Right lobe of liver (tissue), 4 donors: ENCODE measurements around the gene JAKMIP1.

ENCODE experiments used
- POLR2A ChIP-seq: fragments of 450-650 bp; IDR thresholded peaks from one replicate; pipeline ENCODE4 v1.6.1; 2017; ENCODE audit warnings: antibody characterized with exemption, mild to moderate bottlenecking
- TF ChIP-seq, protein P1 (sequence below), 4 donors: fragments of 200-600 bp in 3 of 4; fragments of 450-650 bp in 1 of 4; IDR thresholded peaks; one replicate each; pipeline versions ENCODE4 v1.5.1 to v1.8.0; 2016 to 2022; ENCODE audit warnings: antibody characterized with exemption in 4 of 4, mild to moderate bottlenecking in 2 of 4
- donor health status: DM: no; HTN: no; CAD: no.
- donor health status: DM: no; HTN: no; CAD: no.
- donor health status: DM: no; HTN: yes; CAD: no.

GRCh38 chr4:6161921-6162464 lies 38.4 kb downstream of the JAKMIP1 start:
- no peak for TF ChIP-seq POLR2A
- TF ChIP-seq, protein P1, sequence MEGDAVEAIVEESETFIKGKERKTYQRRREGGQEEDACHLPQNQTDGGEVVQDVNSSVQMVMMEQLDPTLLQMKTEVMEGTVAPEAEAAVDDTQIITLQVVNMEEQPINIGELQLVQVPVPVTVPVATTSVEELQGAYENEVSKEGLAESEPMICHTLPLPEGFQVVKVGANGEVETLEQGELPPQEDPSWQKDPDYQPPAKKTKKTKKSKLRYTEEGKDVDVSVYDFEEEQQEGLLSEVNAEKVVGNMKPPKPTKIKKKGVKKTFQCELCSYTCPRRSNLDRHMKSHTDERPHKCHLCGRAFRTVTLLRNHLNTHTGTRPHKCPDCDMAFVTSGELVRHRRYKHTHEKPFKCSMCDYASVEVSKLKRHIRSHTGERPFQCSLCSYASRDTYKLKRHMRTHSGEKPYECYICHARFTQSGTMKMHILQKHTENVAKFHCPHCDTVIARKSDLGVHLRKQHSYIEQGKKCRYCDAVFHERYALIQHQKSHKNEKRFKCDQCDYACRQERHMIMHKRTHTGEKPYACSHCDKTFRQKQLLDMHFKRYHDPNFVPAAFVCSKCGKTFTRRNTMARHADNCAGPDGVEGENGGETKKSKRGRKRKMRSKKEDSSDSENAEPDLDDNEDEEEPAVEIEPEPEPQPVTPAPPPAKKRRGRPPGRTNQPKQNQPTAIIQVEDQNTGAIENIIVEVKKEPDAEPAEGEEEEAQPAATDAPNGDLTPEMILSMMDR (IDR thresholded peaks at IDR 0.05): no peak
